GM19372 (cell line): ENCODE results near the gene SVIP.

ENCODE experiments used
- ATAC-seq: cut with Tn5 transposase; IDR thresholded peaks from one replicate; pipeline ENCODE4 v1.9.1; 2021; ENCODE audit warnings: mild to moderate bottlenecking, low read depth, moderate library complexity; ENCODE audit not compliant: unreplicated experiment

Gene SVIP

GRCh38 chr11:22829231-22830081, at the start of gene SVIP:
Gene SVIP (minus strand): TSS chr11:22829801. CDS start chr11:22829748, 53 bp downstream.
- ATAC-seq = peak; percentile 86

- ATAC-seq = no peak
These were observed 49.0 kb upstream of the SVIP start for GRCh38 chr11:22878604-22879003.

- ATAC-seq = no peak
These were observed 48.4 kb upstream of the SVIP start for GRCh38 chr11:22878039-22878438.

- peak; percentile 96 for ATAC-seq
These were observed 46.4 kb upstream of the SVIP start for GRCh38 chr11:22875869-22876473.

- ATAC-seq = no peak
These were observed 39.7 kb upstream of the SVIP start for GRCh38 chr11:22869325-22869724.

- ATAC-seq = no peak
These were observed 30.6 kb upstream of the SVIP start, which contains the start of gene CCDC179 for GRCh38 chr11:22860241-22860640. Gene CCDC179 (minus strand): TSS chr11:22860474. CDS start chr11:22860421, 53 bp downstream.

GRCh38 chr11:22859756-22860155, 30.2 kb upstream of the SVIP start:
- no peak for ATAC-seq

GRCh38 chr11:22851477-22851876, 21.9 kb upstream of the SVIP start:
- ATAC-seq = no peak

GRCh38 chr11:22846726-22847125, 17.1 kb upstream of the SVIP start:
- no peak for ATAC-seq

GRCh38 chr11:22832315-22833015, 2.9 kb upstream of the SVIP start:
- no peak for ATAC-seq

GRCh38 chr11:22830082-22830414, 447 bp upstream of the SVIP start:
- no peak for ATAC-seq

GRCh38 chr11:22828373-22828772, 1.2 kb downstream of the SVIP start:
- ATAC-seq = no peak

GRCh38 chr11:22822203-22822602, 7.4 kb downstream of the SVIP start:
- no peak for ATAC-seq

- ATAC-seq = no peak
These were observed 19.7 kb downstream of the SVIP start for GRCh38 chr11:22809893-22810292.

GRCh38 chr11:22808571-22809197, 20.9 kb downstream of the SVIP start:
- ATAC-seq = peak; percentile 20

GRCh38 chr11:22807855-22808570, 21.6 kb downstream of the SVIP start:
- ATAC-seq = peak; percentile 86

GRCh38 chr11:22807391-22807790, 22.2 kb downstream of the SVIP start:
- ATAC-seq = no peak

GRCh38 chr11:22802861-22803260, 26.7 kb downstream of the SVIP start:
- ATAC-seq = no peak

- no peak for ATAC-seq
These were observed 29.1 kb downstream of the SVIP start for GRCh38 chr11:22800482-22800881.

- ATAC-seq = no peak
These were observed 30.7 kb downstream of the SVIP start for GRCh38 chr11:22798901-22799300.
